SK-N-SH treated with all-trans-retinoic acid at 6 μM for 48 hours (cell line): ENCODE data around the gene ALK.

ENCODE experiments used
- BACH2 ChIP-seq: fragments of 250-450 bp; sonication (Bioruptor Pico); IDR thresholded peaks from 2 replicates; pipeline ENCODE4 v1.9.0; 2021; ENCODE audit warnings: mild to moderate bottlenecking, borderline replicate concordance
- ESRRG ChIP-seq: fragments of 250-450 bp; sonication (Bioruptor Pico); IDR thresholded peaks from 2 replicates; pipeline ENCODE4 v1.6.1; 2021; ENCODE audit warnings: mild to moderate bottlenecking
- ISL1 ChIP-seq: fragments of 250-450 bp; sonication (Bioruptor Pico); IDR thresholded peaks from 2 replicates; pipeline ENCODE4 v2.1.2; 2022; ENCODE audit warnings: mild to moderate bottlenecking, moderate library complexity
- PPARA ChIP-seq: fragments of 250-450 bp; sonication (Bioruptor Pico); IDR thresholded peaks from 2 replicates; pipeline ENCODE4 v1.5.0; 2020; ENCODE audit warnings: mild to moderate bottlenecking, borderline replicate concordance
- RARB ChIP-seq: fragments of 250-450 bp; sonication (Bioruptor Pico); IDR thresholded peaks from 2 replicates; pipeline ENCODE4 v1.8.0; 2021; ENCODE audit warnings: mild to moderate bottlenecking, moderate library complexity
- ZC3H10 ChIP-seq: fragments of 250-450 bp; sonication (Bioruptor Pico); IDR thresholded peaks from 2 replicates; pipeline ENCODE4 v1.5.1; 2021; ENCODE audit warnings: mild to moderate bottlenecking, moderate library complexity
- ZFP3 ChIP-seq: fragments of 250-450 bp; sonication (Bioruptor Pico); IDR thresholded peaks from 2 replicates; pipeline ENCODE4 v1.5.0; 2020; ENCODE audit warnings: mild to moderate bottlenecking, moderate library complexity
- ZFP30 ChIP-seq: fragments of 450-650 bp; formaldehyde crosslinking; IDR thresholded peaks from 2 replicates; pipeline ENCODE4 v1.5.0; 2022; ENCODE audit warnings: mild to moderate bottlenecking, moderate library complexity
- ZNF565 ChIP-seq: fragments of 450-650 bp; formaldehyde crosslinking; conservative IDR thresholded peaks from 2 replicates; pipeline ENCODE4 v1.5.0; 2020; ENCODE audit warnings: low read depth, mild to moderate bottlenecking, moderate library complexity
- ZNF8 ChIP-seq: fragments of 450-650 bp; formaldehyde crosslinking; IDR thresholded peaks from 2 replicates; pipeline ENCODE4 v1.5.0; 2020; ENCODE audit warnings: mild to moderate bottlenecking, moderate library complexity
- TF ChIP-seq, protein P1 (sequence below): fragments of 250-450 bp; sonication (Bioruptor Pico); IDR thresholded peaks from 2 replicates; pipeline ENCODE4 v1.5.0; 2020; ENCODE audit warnings: mild to moderate bottlenecking, moderate library complexity
- TF ChIP-seq, protein P2 (sequence below): fragments of 250-450 bp; sonication (Bioruptor Pico); IDR thresholded peaks from 2 replicates; pipeline ENCODE4 v1.8.0; 2020; ENCODE audit warnings: mild to moderate bottlenecking, moderate library complexity, borderline replicate concordance
- TF ChIP-seq, protein P3 (sequence below): fragments of 250-450 bp; sonication (Bioruptor Pico); IDR thresholded peaks from 2 replicates; pipeline ENCODE4 v1.5.1; 2020; ENCODE audit warnings: low read depth, mild to moderate bottlenecking, moderate library complexity

DNA sequence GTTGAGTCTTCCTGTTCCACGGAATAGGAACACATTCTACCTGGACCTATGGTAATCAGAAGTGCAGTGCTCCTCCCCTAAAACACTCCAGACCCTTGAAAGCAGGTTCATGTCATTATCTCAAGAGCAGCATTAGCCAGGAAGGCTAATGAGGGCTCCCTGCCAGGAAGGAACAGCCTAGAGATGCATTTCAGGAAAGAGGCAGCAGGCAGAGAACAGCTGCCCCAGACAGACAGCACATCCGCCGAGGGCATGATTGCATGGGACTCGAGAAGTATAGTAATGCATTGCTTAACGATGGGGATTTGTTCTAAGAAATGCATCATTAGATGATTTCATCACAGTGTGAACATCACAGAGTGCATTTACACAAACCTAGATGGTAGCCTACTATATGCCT lies 171.5 kb downstream of the ALK start:
- no peak for TF ChIP-seq ZFP30 (CRISPR knock-in tag)
- no peak for TF ChIP-seq ZC3H10 (CRISPR knock-in tag)
- TF ChIP-seq BACH2 (CRISPR knock-in tag) = no peak
- TF ChIP-seq, protein P1, sequence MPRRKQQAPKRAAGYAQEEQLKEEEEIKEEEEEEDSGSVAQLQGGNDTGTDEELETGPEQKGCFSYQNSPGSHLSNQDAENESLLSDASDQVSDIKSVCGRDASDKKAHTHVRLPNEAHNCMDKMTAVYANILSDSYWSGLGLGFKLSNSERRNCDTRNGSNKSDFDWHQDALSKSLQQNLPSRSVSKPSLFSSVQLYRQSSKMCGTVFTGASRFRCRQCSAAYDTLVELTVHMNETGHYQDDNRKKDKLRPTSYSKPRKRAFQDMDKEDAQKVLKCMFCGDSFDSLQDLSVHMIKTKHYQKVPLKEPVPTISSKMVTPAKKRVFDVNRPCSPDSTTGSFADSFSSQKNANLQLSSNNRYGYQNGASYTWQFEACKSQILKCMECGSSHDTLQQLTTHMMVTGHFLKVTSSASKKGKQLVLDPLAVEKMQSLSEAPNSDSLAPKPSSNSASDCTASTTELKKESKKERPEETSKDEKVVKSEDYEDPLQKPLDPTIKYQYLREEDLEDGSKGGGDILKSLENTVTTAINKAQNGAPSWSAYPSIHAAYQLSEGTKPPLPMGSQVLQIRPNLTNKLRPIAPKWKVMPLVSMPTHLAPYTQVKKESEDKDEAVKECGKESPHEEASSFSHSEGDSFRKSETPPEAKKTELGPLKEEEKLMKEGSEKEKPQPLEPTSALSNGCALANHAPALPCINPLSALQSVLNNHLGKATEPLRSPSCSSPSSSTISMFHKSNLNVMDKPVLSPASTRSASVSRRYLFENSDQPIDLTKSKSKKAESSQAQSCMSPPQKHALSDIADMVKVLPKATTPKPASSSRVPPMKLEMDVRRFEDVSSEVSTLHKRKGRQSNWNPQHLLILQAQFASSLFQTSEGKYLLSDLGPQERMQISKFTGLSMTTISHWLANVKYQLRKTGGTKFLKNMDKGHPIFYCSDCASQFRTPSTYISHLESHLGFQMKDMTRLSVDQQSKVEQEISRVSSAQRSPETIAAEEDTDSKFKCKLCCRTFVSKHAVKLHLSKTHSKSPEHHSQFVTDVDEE (CRISPR knock-in tag) = no peak
- TF ChIP-seq, protein P2, sequence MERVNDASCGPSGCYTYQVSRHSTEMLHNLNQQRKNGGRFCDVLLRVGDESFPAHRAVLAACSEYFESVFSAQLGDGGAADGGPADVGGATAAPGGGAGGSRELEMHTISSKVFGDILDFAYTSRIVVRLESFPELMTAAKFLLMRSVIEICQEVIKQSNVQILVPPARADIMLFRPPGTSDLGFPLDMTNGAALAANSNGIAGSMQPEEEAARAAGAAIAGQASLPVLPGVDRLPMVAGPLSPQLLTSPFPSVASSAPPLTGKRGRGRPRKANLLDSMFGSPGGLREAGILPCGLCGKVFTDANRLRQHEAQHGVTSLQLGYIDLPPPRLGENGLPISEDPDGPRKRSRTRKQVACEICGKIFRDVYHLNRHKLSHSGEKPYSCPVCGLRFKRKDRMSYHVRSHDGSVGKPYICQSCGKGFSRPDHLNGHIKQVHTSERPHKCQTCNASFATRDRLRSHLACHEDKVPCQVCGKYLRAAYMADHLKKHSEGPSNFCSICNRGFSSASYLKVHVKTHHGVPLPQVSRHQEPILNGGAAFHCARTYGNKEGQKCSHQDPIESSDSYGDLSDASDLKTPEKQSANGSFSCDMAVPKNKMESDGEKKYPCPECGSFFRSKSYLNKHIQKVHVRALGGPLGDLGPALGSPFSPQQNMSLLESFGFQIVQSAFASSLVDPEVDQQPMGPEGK = no peak
- TF ChIP-seq, protein P3, sequence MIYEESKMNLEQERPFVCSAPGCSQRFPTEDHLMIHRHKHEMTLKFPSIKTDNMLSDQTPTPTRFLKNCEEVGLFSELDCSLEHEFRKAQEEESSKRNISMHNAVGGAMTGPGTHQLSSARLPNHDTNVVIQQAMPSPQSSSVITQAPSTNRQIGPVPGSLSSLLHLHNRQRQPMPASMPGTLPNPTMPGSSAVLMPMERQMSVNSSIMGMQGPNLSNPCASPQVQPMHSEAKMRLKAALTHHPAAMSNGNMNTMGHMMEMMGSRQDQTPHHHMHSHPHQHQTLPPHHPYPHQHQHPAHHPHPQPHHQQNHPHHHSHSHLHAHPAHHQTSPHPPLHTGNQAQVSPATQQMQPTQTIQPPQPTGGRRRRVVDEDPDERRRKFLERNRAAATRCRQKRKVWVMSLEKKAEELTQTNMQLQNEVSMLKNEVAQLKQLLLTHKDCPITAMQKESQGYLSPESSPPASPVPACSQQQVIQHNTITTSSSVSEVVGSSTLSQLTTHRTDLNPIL (CRISPR knock-in tag) = no peak
- no peak for TF ChIP-seq ZNF565 (CRISPR knock-in tag)
- no peak for TF ChIP-seq ZFP3
- TF ChIP-seq ISL1 (CRISPR knock-in tag) = no peak
- TF ChIP-seq ZNF8 (CRISPR knock-in tag) = no peak
- no peak for TF ChIP-seq ESRRG (CRISPR knock-in tag)
- TF ChIP-seq RARB = no peak
- TF ChIP-seq PPARA = no peak
